RWPE2 (cell line): ENCODE results near the gene RARS1.

Experiments
- ATAC-seq: fragments of 200-7000 bp; cut with Tn5 transposase; 3 replicates; pipeline ENCODE4 v1.9.1; 2021; ENCODE audit warnings: low read depth
- DNase-seq: peaks from one replicate; pipeline ENCODE4 v3.0.0-alpha.2; 2020; ENCODE audit warnings: low spot score
- H3K27ac ChIP-seq: fragments of 450-650 bp; 2 replicates; pipeline ENCODE4 v1.5.1; 2017; ENCODE audit warnings: mild to moderate bottlenecking; ENCODE audit not compliant: poor library complexity, severe bottlenecking
- H3K27me3 ChIP-seq: fragments of 250-450 bp; sonication (Bioruptor Pico); 2 replicates; pipeline ENCODE4 v1.5.1; 2021; ENCODE audit warnings: mild to moderate bottlenecking, moderate library complexity; ENCODE audit not compliant: insufficient read depth, poor library complexity, severe bottlenecking
- H3K36me3 ChIP-seq: fragments of 250-450 bp; sonication (Bioruptor Pico); 2 replicates; pipeline ENCODE4 v1.5.1; 2020; ENCODE audit warnings: low read depth, mild to moderate bottlenecking, moderate library complexity
- H3K4me1 ChIP-seq: fragments of 250-450 bp; sonication (Bioruptor Pico); 2 replicates; pipeline ENCODE4 v1.5.1; 2021; ENCODE audit warnings: mild to moderate bottlenecking, moderate library complexity; ENCODE audit not compliant: insufficient read depth, poor library complexity, severe bottlenecking
- H3K4me3 ChIP-seq: fragments of 250-450 bp; sonication (Bioruptor Pico); 2 replicates; pipeline ENCODE4 v1.5.1; 2021; ENCODE audit warnings: mild to moderate bottlenecking, moderate library complexity; ENCODE audit not compliant: severe bottlenecking
- H3K9me3 ChIP-seq: fragments of 250-450 bp; sonication (Bioruptor Pico); 2 replicates; pipeline ENCODE4 v1.5.1; 2021; ENCODE audit warnings: mild to moderate bottlenecking, moderate library complexity; ENCODE audit not compliant: severe bottlenecking
- CTCF ChIP-seq: fragments of 450-650 bp; IDR thresholded peaks from one replicate; pipeline ENCODE4 v1.5.1; 2017; ENCODE audit warnings: mild to moderate bottlenecking, moderate library complexity; ENCODE audit not compliant: poor library complexity, severe bottlenecking

RARS1 gene

GRCh38 chr5:168446983-168447619 is 39.2 kb upstream of the RARS1 start:
- Histone ChIP-seq H3K4me3 (no peak overlapping the region), H3K27me3 (no peaks in the 10 kb centered on the region), H3K27ac (no peak overlapping the region), H3K4me1 (no peaks in the 10 kb centered on the region), H3K36me3 (peaks cover 90% of the 10 kb centered on the region), H3K9me3 (no peaks in the 10 kb centered on the region)
- TF ChIP-seq CTCF: no peak
- ATAC-seq (no peak), DNase-seq (no peak)

GRCh38 chr5:168447808-168448207 is 38.5 kb upstream of the RARS1 start:
- TF ChIP-seq CTCF: no peak
- ATAC-seq (no peak), DNase-seq (no peak)
- Histone ChIP-seq H3K27me3 (no peaks in the 10 kb centered on the region), H3K4me3 (no peak overlapping the region), H3K27ac (no peak overlapping the region), H3K9me3 (no peaks in the 10 kb centered on the region), H3K36me3 (peaks cover 90% of the 10 kb centered on the region), H3K4me1 (no peaks in the 10 kb centered on the region)

GRCh38 chr5:168449166-168449565 is 37.1 kb upstream of the RARS1 start:
- H3K36me3 ChIP-seq: peaks cover 90% of the 10 kb centered on the region
- TF ChIP-seq CTCF: no peak
- H3K27me3 ChIP-seq: no peaks in the 10 kb centered on the region
- H3K9me3 ChIP-seq: no peaks in the 10 kb centered on the region
- H3K27ac ChIP-seq: no peak overlapping the region
- H3K4me1 ChIP-seq: no peaks in the 10 kb centered on the region
- no peak for ATAC-seq
- H3K4me3 ChIP-seq: no peak overlapping the region
- DNase-seq: no peak

GRCh38 chr5:168451565-168451964 is 34.7 kb upstream of the RARS1 start:
- no peak for DNase-seq
- no peak for TF ChIP-seq CTCF
- ATAC-seq: no peak

GRCh38 chr5:168455201-168455600 is 31.1 kb upstream of the RARS1 start:
- no peak overlapping the region for H3K4me3 ChIP-seq

More at GRCh38 chr5:168451565-168451964, 34.7 kb upstream of the RARS1 start:
- Histone ChIP-seq H3K4me3 (no peak overlapping the region), H3K9me3 (no peaks in the 10 kb centered on the region), H3K4me1 (no peaks in the 10 kb centered on the region), H3K36me3 (peaks cover 93% of the 10 kb centered on the region), H3K27ac (no peak overlapping the region), H3K27me3 (no peaks in the 10 kb centered on the region)

More at GRCh38 chr5:168455201-168455600, 31.1 kb upstream of the RARS1 start:
- Histone ChIP-seq H3K27ac (no peak overlapping the region), H3K9me3 (no peaks in the 10 kb centered on the region), H3K36me3 (peaks cover 97% of the 10 kb centered on the region), H3K27me3 (no peaks in the 10 kb centered on the region), H3K4me1 (no peaks in the 10 kb centered on the region)
- TF ChIP-seq CTCF: no peak
- DNase-seq (no peak), ATAC-seq (no peak)
